ENCODE measurements around the gene ZNF639.

DNA sequence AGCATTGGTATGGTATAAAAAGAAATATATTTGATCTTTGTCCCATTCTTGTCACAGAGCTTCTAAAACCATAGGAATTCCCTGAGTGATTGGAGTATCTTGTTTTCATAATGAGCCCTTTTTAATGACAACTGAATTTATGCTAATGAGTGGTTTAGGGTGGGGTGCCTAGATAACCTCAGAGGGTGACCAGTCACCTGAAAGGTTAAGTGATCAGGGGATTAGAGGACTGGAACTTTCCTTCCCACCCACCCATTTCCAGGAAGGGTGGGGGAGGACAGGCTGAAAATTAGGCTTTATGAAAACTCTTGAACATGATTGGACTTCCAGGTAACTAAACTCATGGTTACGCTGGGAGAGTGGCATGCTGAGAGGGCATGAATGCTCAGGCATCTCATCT lies 33.2 kb downstream of the ZNF639 start:
- TF ChIP-seq EZH2 (optimal IDR thresholded peaks at IDR 0.05; ENCODE audit: low read depth, low read length) (no peak), EZH2phosphoT487 (IDR thresholded peaks at IDR 0.05; ENCODE audit: low read length) (no peak)
- TF ChIP-seq, protein P1, sequence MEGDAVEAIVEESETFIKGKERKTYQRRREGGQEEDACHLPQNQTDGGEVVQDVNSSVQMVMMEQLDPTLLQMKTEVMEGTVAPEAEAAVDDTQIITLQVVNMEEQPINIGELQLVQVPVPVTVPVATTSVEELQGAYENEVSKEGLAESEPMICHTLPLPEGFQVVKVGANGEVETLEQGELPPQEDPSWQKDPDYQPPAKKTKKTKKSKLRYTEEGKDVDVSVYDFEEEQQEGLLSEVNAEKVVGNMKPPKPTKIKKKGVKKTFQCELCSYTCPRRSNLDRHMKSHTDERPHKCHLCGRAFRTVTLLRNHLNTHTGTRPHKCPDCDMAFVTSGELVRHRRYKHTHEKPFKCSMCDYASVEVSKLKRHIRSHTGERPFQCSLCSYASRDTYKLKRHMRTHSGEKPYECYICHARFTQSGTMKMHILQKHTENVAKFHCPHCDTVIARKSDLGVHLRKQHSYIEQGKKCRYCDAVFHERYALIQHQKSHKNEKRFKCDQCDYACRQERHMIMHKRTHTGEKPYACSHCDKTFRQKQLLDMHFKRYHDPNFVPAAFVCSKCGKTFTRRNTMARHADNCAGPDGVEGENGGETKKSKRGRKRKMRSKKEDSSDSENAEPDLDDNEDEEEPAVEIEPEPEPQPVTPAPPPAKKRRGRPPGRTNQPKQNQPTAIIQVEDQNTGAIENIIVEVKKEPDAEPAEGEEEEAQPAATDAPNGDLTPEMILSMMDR (IDR thresholded peaks at IDR 0.05; ENCODE audit: low read length): no peak

Data from MM.1S (cell line).